Lower lobe of right lung (tissue), 2 donors: ENCODE measurements around the gene ZNF664. TPM values are rescaled to one million over a fixed set of nuclear protein-coding genes. Genes with fewer than 3 reads are reported as not detected.

Experiments
- ATAC-seq, 2 donors: fragments of 200-7000 bp; cut with Tn5 transposase; one replicate each; pipeline ENCODE4 v1.9.1; 2020 to 2022; ENCODE audit warnings: mild to moderate bottlenecking in 2 of 2, moderate library complexity in 2 of 2
- DNase-seq: peaks from one replicate; pipeline ENCODE4 v3.0.0-alpha.2; 2020
- H3K27ac ChIP-seq: fragments of 200-600 bp; one replicate; pipeline ENCODE4 v1.8.0; 2022
- H3K27me3 ChIP-seq: fragments of 200-600 bp; one replicate; pipeline ENCODE4 v1.8.0; 2022; ENCODE audit warnings: low read depth
- H3K36me3 ChIP-seq: fragments of 200-600 bp; one replicate; pipeline ENCODE4 v1.8.0; 2022; ENCODE audit warnings: mild to moderate bottlenecking
- H3K4me1 ChIP-seq: fragments of 200-600 bp; one replicate; pipeline ENCODE4 v1.8.0; 2022
- H3K4me3 ChIP-seq: fragments of 200-600 bp; one replicate; pipeline ENCODE4 v1.8.0; 2022; ENCODE audit warnings: mild to moderate bottlenecking
- H3K9me3 ChIP-seq: fragments of 200-600 bp; one replicate; pipeline ENCODE4 v1.8.0; 2022
- CTCF ChIP-seq: fragments of 200-600 bp; IDR thresholded peaks from one replicate; pipeline ENCODE4 v1.8.0; 2022; ENCODE audit warnings: antibody characterized with exemption, mild to moderate bottlenecking
- intact Hi-C: fragments of 100-400 bp; cut with DNase I; formaldehyde crosslinking; loops from one replicate; pipeline ENCODE4 v1.11.0; 2022
- total RNA-seq: library from RNA; stranded (reverse); fragmentation: NEBNext Ultra II Directional; extraction: Animal tissue kit (Norgen Biotek cat#: 25700); gene quantifications from one replicate; pipeline ENCODE4 v1.2.1, GENCODE V29; 2021
- donor health status: DM: no; HTN: yes; CAD: no; lungs with severe emphysema.

ZNF664 gene
- total RNA-seq, 1 donor from 2014 or later, result 84.2 TPM

GRCh38 chr12:124053851-124054250, 80.8 kb downstream of the ZNF664 start:
- DNase-seq (peak; percentile 61), ATAC-seq (peak; percentile 93 to 95)
- intact Hi-C loops, result loop anchor here (10.0 kb wide), 1 partner anchor 261 kb away; no protein-coding TSS in a partner anchor
- Histone ChIP-seq H3K27me3 (no peaks in the 10 kb centered on the region), H3K9me3 (no peaks in the 10 kb centered on the region), H3K27ac (no peak overlapping the region), H3K4me1 (peaks cover 10% of the 10 kb centered on the region), H3K36me3 (no peaks in the 10 kb centered on the region), H3K4me3 (no peak overlapping the region)
- peak; percentile 67 for TF ChIP-seq CTCF

GRCh38 chr12:124055066-124055465, 82.1 kb downstream of the ZNF664 start:
- no peak overlapping the region for H3K27ac ChIP-seq
- no peak for DNase-seq

GRCh38 chr12:124057691-124058090, 84.7 kb downstream of the ZNF664 start:
- Histone ChIP-seq H3K36me3 (no peaks in the 10 kb centered on the region), H3K27me3 (no peaks in the 10 kb centered on the region), H3K9me3 (no peaks in the 10 kb centered on the region), H3K4me3 (no peak overlapping the region), H3K27ac (no peak overlapping the region), H3K4me1 (peaks cover 10% of the 10 kb centered on the region)
- no peak for TF ChIP-seq CTCF
- ATAC-seq, result no peak
- no peak for DNase-seq
- intact Hi-C loops, result loop anchor here (10.0 kb wide), 1 partner anchor 257 kb away; no protein-coding TSS in a partner anchor

More at GRCh38 chr12:124055066-124055465, 82.1 kb downstream of the ZNF664 start:
- peak in 1 of 2 donors; percentile 71 for ATAC-seq
- Histone ChIP-seq H3K9me3 (no peaks in the 10 kb centered on the region), H3K27me3 (no peaks in the 10 kb centered on the region), H3K4me3 (no peak overlapping the region), H3K4me1 (peaks cover 10% of the 10 kb centered on the region), H3K36me3 (no peaks in the 10 kb centered on the region)
- intact Hi-C loops, result loop anchor here (10.0 kb wide), 1 partner anchor 260 kb away; no protein-coding TSS in a partner anchor
- TF ChIP-seq CTCF, result no peak

- no peaks in the 10 kb centered on the region for H3K9me3 ChIP-seq
- intact Hi-C loops, result loop anchor here (10.0 kb wide), 1 partner anchor 255 kb away; no protein-coding TSS in a partner anchor
- no peak overlapping the region for H3K4me3 ChIP-seq
- no peaks in the 10 kb centered on the region for H3K36me3 ChIP-seq
- ATAC-seq, result no peak
- H3K4me1 ChIP-seq, result no peaks in the 10 kb centered on the region
- no peak for DNase-seq
- H3K27ac ChIP-seq, result no peak overlapping the region
- H3K27me3 ChIP-seq, result no peaks in the 10 kb centered on the region
- no peak for TF ChIP-seq CTCF
Measured at GRCh38 chr12:124059752-124060151, 86.7 kb downstream of the ZNF664 start.

Other genes starting within 250 kb of the ZNF664 start
- gene DNAH10, start 210.9 kb upstream of the ZNF664 start, total RNA-seq, result 10.1 TPM
- 47.6 TPM for gene CCDC92, start 384 bp upstream of the ZNF664 start, total RNA-seq